COLO829 (cell line): Measurements from ENCODE around the gene TMEM53.
"Not testable (repeated sequence)": the region's sequence is repeated elsewhere in the genome, so short reads cannot be mapped to it uniquely, and the experiment has no call there.

Experiments
- DNase-seq: peaks from one replicate; pipeline ENCODE4 v3.0.0; 2012; ENCODE audit warnings: low spot score

TMEM53 gene

DNA sequence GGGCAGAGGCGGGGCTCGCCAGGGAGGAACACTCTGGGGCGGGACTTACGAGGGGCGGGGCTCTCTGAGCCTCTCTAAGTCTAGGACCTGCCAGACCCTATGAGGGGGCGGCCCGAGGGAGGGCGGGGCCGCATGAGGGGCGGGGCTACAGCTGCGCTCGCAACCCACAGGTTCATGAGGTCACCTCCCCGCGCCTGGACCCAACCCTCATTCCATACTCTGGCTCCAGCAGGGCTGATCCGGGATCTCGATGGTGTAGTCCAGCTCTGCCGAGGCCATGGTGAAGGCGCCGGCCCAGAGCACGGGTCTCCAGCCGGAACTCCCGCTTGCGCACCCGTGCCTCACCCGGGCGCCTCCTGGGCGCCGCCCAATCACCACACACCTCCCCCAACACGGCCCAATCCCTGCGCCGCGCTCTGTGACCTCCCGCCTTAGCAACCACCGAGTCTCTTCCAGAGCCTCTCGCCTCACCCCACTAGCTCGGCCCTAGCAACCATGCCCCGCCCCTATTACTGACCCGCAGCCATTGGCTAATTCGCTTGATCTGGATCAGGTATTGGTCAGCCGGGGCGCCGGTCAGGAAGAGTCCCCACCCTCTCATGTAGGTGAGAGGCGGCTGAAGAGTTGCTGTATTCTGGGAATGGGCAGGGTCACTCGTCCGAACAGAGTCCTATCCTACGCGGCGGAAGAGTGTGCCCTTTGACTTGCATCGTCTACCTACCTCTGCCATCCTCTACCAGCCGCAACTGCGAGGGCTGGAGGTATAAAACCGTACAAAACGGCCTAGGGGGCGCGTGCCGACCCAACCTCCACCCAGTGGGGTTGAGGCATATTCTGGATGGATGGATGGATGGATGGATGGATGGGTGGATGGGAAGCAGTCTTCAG lies at the start of gene TMEM53, which contains the start of gene ARMH1:
TSS of gene TMEM53 (minus strand) at position 369 of the 888 bp plus-strand sequence. CDS start at position 279, 90 bp downstream.
TSS of gene ARMH1 (plus strand) at position 602 of the 888 bp plus-strand sequence. CDS start 14,984 bp downstream, outside the sequence.
- peak; percentile 97 for DNase-seq

DNA sequence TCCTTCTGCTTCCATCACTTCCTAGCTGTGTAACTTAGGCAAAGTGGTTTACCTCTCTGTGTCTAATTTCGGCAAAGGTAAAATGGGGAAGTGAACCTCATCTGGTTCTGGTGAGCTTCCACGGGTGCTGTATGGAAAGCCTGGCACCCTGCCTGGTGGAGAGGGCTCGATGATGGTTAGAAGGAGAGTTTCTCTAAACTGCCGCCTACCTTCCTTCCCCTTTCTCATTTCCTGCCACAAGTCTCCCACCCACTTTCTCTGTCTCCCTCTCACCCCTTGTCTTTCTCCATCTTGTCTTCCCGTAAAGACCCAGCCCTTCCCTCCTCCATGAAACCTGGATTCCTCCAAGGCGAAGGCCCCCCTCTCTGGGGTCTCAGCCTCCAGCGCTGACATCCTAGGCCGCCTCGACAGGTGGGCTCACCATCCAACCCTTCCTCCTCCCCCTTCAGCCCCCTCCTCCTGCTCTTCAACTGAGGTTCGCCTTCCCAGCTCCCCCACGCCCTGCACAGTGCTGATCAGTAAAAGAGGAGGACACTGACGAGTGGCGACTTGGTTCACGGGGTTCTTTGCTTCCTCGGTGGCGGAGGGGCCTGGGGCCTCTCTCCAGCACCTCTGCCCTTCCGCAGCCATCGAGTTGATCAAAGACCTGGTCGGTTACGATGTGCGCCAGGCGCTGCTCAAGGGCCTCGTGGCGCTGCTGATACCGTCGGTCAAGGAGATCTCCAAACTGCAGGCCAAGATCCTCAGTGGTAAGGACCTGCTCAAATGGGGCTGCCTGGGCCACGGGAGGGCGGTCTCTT lies 49.4 kb upstream of the TMEM53 start:
- DNase-seq = no peak

DNA sequence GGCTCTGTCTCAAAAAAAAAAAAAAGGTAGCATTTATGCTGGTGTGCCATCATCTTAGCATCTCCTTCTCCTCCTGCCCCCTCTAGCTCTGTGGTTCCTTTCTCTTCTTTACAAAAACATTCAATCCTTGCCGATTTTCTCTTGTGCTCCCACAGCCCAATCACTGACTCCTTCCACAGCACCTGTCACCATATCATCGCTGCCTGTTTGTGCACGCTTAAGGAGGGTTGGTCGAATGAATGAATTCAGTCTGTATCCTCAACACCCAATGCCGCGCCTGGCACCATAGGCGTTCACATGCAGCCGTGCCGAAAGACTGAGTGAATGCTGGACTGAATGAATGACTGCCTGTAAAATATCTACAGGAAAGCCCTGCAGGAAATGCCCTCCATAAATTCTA lies 48.8 kb upstream of the TMEM53 start:
- no peak for DNase-seq

DNA sequence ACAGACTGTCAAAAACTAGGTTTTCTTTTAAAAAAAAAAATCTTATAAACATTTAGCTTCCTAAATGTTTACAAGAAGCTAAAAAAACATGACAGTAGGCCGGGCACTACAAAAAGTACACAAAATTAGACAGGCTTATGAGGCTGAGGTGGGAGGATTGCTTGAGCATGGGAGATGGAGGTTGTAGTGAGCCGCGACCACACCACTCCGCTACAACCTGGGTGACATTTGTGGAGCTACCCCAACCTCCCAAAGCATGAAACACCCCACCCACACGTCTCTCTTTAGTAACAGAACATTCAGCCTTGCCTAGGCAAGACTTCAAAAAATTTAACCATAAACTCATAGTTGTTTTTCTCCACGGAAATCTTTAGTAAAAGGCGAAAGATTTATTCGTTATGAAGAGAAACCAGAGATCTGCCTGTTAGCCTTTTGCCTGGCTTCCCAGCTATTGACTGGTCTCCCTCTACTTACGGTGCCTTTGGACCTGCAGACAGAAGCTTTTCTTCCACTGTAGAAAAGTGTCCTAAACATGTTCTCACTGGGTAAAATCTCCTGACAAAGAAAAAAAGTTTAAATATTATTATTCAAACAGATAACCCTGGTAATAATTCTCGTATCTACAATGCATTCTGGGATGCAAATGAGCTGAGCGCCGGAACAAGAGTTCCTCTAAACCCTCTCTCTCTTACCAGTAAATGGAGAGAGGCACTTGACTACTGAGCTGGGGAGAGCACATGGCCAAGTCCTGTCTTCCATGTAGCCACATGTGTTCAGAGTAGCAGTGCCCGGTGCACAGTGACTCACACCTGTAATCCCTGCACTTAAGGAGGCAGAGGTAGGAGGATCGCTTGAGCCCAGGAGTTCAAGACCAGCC lies 47.4 kb upstream of the TMEM53 start:
- peak; percentile 92 for DNase-seq

DNA sequence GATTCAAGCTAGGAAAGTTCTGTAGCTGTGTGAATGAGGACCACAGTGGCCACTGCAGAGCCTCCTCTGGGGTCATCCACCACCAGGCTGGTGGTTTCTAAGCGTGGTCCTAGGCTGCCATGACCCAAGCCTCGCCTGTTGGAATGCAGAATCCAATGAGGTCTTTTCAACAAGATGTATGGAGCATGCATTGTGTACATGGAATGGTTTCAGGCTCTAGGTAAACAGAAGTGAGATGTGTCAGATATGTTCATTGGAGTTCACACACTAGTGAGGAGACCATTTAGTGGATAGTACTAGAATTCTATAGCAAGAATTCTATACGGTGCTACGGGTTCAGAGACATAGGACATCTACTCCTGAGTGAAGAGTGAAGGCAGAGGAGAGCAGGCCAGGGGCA lies 46.0 kb upstream of the TMEM53 start:
- no peak for DNase-seq

DNA sequence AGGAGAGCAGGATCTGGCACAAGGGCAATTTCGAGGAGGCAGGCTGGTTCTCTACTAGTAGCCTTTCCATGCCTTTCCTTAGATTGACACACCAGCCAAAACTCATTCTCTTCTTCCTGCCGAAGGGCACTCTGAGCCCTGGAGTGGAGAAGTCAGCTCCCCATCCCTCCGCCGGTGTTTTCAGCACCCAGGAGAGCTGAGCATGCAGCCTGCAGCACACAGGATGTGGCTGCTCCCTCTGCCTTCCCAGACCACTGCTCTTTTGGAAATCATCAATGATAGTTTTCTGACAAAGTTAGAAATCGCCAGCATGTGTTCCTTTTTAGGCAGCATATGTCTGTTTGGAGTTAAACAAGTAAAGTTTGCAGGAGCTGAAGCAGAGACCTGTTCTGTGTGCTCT lies 45.0 kb upstream of the TMEM53 start:
- DNase-seq = no peak

DNA sequence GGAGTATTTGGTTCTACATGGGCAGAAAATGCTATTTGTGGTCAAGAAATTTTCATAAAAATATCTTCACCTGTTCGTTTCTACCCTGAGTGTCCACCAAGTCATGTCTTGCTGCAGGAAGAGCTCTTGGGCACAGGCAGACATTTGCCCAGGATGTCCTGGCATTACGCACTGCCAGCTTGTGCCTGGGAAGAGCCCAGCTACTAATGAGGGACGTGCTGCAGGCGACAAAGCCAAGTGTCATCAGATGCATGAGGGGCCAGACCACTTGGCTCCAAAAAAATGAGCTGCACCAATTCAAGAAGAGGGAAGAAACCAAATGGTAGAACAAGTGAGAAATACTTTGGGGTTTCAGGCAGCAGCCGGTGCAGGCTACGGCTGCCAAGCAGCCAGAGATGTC lies 43.8 kb upstream of the TMEM53 start:
- DNase-seq = no peak

DNA sequence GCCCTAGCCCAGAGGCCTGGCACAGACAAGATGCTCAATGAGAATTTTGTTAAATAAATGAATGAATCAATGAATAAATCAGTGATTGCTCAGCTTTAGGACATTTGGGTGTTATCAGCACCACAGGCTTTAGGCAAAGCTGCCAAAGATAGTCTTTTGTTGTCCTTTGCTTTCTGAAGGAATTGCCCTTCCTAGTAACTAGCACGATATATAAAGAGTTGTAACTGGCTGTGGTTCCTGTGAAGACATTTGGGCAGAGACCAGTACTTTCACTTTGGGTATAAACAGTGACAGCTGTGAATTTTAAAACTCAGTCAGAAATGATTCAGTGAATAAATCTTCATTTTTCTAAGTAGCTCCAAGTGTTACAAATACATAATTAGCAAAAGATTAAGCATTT lies 43.4 kb upstream of the TMEM53 start:
- DNase-seq = no peak

DNA sequence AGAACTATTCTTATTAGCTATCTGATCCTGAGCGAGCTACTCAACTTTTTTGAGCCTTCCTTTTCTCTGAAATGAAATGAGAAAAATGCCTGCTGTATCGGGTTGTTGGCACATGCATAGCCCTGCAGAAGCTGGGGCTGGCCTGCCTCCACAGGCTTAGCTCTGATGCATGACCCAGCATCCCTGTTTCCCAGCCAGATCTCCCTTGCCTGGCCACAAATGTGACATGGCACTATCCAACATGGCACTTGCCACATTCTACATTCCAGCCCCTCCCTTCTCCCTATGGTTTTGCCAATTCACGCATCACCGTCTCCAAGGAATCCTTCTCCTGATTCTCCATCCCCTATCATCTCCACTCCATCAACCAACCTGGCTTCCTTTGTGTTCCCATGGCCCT lies 42.9 kb upstream of the TMEM53 start:
- no peak for DNase-seq

DNA sequence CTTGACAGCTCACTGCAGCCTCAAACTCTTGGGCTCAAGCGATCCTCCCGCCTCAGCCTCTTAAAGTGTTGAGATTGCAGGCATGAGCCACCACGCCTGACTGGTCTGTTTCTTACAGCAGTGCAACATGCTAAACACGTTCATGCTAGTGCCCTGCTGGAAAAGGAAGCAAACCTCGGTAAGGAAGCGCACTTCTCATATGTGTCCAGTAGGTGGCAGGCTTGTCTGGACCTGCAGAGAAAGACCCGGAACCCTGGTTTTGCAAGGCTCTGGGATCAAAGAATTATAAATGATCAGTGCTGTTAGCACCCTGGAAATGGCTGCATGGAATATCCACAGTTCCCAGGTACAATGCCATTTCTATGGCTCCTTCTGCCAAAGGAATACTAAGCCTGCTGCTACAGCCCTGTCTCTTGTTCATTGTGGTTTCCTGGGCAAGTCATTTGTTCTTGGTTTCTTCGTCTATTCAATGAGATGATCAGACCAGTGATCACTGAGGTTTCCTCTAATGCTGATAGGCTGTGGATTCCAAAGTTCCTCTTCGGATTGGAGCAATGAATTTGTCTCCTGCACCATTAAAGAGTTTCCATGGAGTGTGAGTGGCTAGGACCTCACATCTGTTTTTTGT lies 40.8 kb upstream of the TMEM53 start:
- DNase-seq = peak; percentile 68

DNA sequence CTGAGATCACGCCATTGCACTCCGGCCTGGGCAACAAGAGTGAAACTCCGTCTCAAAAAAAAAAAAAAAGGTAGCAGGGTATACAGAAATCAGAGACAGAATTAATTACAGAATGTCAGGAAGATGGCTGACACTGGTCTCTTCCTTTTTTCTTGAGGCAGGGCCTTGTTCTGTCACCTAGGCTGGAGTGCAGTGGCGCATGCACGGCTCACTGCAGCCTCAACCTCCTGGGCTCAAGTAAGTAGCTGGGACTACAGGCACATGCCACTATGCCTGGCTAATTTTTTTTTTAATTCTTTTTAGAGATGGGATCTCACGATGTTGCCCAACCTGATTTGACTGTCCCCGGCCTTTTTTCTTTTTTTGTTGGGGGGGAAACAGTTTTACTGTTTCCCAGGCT lies 40.3 kb upstream of the TMEM53 start:
- no peak for DNase-seq

DNA sequence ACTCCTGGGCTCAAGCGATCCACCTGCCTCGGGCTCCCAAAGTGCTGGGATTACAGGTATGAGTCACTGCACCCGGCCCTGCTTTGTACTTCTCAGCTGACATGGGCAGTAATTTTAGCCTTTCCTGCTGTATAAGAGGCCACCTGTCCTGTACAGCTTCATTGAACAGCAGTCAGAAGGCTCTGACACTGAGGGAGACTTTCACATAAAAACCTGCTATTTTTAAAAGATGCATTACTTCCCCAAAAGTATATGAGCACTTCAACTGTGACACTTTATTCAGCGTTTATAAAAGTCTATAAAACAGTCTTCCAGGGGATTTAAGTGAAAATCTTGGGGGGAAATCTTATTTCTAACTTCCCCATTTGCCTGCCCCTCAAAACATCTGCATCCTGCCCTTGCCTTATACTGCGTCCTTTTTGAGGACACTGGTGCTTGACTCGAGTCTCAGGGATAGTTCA lies 39.1 kb upstream of the TMEM53 start:
- DNase-seq = no peak

DNA sequence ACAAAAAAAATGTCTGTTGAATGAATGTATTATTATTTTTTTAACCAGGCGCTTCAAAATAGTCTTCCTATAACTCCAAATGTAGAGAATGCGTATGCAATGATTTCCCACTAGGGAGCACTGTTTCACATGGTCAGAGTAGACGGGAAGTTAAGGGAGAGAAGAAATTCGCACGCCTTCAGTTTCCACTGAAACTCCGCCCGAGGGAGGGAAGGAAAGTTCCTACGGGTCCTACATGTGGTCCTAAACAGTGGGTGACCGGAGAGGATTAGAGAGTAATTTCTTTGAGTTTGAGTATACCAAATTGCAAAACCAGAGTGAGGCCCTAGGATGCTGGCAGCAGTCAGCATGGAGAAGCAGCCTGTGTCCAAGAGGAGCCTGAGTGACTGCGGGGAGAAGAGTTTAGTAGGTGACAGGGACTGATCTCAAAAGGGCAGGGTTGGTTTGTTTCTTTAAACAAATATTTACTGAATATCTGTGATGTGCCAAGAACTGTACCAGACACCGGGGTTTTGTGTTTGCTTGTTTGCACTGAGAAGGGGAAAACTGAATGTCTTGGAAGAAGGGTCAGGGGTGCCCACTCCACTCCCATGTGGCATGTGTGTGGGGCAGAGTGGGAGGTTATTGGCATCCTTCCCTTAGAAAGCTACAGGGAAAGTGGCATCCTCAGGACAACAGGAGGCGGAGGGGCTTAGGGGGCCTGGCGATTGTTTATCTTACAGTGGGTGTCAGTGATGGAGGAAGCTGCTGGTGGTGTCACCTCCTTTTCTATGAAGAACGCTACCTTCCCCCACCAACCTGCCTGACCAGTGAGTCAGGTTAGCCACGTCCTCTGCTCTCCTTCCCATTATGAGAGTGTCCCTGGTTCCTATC lies 33.9 kb upstream of the TMEM53 start:
- peak; percentile 61 for DNase-seq

DNA sequence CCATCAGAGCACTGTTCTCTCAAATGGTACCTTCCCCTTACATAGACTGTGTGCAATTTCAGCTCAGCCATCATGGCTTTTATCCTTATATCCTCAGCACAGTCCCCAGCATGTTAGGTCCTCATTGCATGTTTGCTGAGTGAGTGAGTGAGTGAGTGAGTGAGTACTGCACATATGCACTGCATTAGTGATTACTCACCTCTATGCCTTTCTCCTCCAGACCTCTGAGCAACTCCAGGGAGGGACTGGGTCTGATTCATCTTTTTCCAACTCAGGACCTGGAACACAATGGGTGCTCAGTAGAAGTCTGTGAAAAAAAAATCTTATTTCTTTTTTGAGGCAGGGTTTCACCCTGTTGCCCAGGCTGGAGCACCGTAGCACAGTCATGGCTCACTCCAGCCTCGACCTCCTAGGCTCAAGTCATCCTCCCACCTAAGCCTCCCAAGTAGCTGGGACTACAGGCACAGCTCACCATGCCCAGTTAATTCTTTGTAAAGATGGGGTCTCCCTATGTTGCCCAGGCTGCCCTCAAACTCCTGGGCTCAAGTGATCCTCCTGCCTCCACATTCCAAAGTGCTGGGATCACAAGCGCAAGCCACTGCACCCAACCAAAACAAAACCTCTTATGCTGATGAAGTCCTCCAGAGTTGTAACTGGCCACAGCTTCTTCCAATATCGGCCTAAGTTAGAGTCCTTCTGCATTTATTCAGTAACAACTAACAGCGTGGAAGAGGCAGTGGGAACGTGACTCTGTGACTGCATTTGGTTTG lies 33.0 kb upstream of the TMEM53 start:
- DNase-seq = peak; percentile 66

DNA sequence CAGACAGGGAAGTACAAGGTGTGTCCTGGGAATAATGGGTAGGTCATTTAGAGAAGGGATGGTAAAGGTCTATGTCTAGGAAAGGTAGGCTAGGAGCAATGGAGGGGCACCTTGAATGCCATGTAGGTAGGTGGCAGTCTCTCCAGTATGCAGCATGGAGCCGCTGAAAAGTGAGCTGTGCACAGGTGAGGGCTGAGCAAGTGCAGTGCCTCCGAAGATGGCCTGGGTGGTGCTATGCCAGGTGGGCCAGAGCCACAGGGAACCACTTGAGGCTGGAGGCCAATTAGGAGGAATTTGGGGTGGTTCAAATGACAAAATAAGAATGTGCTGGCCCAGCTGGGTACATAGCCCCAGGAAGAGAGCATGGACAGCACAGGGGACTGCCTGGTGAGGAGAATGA lies 31.7 kb upstream of the TMEM53 start:
- DNase-seq = no peak

DNA sequence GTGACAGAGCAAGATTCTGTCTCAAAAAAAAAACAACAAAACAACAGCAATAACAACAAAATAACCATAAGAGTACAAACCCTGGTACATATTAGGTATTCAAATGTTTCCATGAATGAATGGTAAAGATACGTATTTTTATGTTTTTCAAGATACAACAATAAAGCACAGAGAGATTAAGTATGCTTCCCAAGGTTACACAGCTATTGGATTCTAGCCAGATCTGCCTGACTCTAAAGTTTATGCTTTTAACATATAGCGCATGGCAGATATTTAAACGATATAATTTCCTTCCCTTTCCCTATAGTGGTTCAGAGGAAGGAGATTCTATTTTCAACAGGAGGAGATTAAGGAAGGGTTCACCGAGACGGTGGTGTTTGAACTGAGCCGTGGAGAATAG lies 31.2 kb upstream of the TMEM53 start:
- DNase-seq = no peak

DNA sequence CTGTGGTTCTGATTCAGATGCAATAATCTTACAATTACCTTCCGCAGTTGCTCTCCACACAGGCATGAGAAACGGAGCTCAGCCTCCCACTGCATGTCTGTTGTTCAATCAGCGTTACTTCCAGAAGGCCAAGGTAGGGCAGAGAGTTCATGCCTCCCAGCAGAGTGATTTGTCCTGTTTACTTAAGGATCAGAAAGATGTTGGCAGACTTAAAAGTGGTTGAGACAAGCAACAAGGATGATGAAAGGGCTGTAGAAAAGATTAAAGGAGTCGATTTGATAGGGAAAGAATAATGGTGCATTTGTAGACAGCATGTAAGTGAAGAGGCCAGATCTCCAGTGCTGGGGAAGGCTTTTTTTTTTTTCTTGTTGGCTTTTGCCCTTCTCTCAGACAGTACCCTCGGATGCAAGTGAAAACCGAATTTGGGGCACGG lies 26.9 kb upstream of the TMEM53 start:
- DNase-seq = no peak

DNA sequence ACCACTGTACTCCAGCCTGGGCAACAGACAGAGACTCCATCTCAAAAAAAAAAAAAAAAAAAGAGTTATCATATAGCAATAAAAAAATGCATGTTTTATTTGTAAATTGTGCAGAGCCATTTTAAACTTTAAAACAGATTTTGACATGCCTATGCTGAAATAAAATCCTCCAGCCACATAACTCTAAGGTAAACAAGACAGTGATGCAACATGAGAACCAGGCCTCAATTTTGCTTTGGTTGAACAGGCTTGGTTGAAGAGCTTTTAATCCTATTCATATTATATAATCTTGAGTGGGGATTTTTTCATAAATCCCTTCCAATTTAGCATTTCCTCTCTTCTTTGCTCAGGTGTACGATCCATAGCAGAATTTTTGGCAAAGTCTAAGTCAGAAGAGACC lies 26.3 kb upstream of the TMEM53 start:
- DNase-seq = no peak

DNA sequence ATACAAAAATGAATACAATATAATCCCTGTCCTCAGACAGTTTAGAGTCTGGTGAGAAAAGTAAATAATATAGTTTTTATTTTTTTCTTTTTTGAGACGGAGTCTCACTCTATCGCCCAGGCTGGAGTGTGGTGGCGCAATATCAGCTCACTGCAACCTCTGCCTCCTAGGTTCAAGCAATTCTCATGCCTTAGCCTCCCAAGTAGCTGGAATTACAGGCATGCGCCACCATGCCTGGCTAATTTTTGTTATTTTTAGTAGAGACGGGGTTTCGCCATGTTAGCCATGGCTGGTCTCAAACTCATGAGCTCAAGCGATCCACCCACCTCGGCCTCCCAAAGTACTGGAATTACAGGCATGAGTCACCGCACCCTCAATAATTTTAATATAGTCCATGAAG lies 25.1 kb upstream of the TMEM53 start:
- not testable (repeated sequence) for DNase-seq

DNA sequence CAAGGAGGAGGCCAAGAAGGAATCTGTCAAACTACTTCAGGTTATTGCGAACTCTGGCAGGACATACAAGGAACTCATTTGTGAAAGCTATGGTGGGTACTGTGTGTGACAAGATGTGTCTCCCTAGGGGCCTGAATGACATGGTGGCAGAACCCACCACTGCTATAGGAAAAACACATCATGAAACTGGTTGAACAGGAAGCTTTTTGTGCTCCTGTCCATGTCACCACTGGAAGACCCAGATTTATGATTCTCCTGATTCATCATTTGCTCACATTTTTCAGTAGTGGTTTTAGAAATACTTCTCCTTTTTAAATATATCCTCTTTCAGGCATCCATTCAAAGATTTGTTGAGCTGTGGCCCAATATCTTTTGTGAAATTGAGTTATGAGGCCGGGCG lies 23.9 kb upstream of the TMEM53 start:
- no peak for DNase-seq
